Psoas muscle (tissue), 8 donors: Measurements from ENCODE around the gene ATP6V1G1. TPM values are rescaled to one million over a fixed set of nuclear protein-coding genes. Genes with fewer than 3 reads are reported as not detected.

Experiments used
- ATAC-seq, 4 donors: fragments of 200-7000 bp; cut with Tn5 transposase; one replicate each; pipeline ENCODE4 v1.9.1; 2020; ENCODE audit warnings: moderate library complexity in 3 of 4, mild to moderate bottlenecking in 2 of 4
- DNase-seq, 2 donors: peaks; one replicate each; pipeline ENCODE4 v3.0.0-alpha.2; 2020
- H3K27ac ChIP-seq: fragments of 200-600 bp; one replicate; pipeline ENCODE4 v1.8.0; 2022
- H3K27me3 ChIP-seq, 3 donors: fragments of 200-600 bp in 1 of 3; one replicate each; pipeline versions ENCODE4 v1.6.1 to v1.8.0; 2013 to 2022; ENCODE audit warnings: low read length in 2 of 3, mild to moderate bottlenecking in 2 of 3, moderate library complexity in 1 of 3; ENCODE audit not compliant: insufficient read depth in 3 of 3
- H3K36me3 ChIP-seq, 2 donors: fragments of 200-600 bp in 1 of 2; one replicate each; pipeline versions ENCODE4 v1.6.1 to v1.8.0; 2013 to 2022; ENCODE audit warnings: low read depth in 1 of 2, mild to moderate bottlenecking in 1 of 2, moderate library complexity in 1 of 2; ENCODE audit not compliant: insufficient read depth in 1 of 2
- H3K4me1 ChIP-seq: fragments of 200-600 bp; one replicate; pipeline ENCODE4 v1.8.0; 2022
- H3K4me3 ChIP-seq: fragments of 200-600 bp; one replicate; pipeline ENCODE4 v1.8.0; 2022; ENCODE audit warnings: mild to moderate bottlenecking
- H3K9me3 ChIP-seq: fragments of 200-600 bp; one replicate; pipeline ENCODE4 v1.8.0; 2022
- CTCF ChIP-seq: fragments of 200-600 bp; IDR thresholded peaks from one replicate; pipeline ENCODE4 v1.8.0; 2022; ENCODE audit warnings: antibody characterized with exemption
- WGBS, 3 donors: extraction: QIAGEN DNeasy Blood & Tissue Kit; methylation state at CpG; one replicate each; pipeline versions ENCODE4 v1.1.6 to v1.1.7; 2013; 5-methylcytosine and 5-hydroxymethylcytosine counted together
- intact Hi-C, 2 donors: fragments of 100-400 bp; cut with DNase I; formaldehyde crosslinking; loops; one replicate each; pipeline versions ENCODE4 v1.11.0 to v1.14.2; 2022
- polyA plus RNA-seq, 3 donors: library from polyadenylated mRNA; stranded (reverse); fragments of 200-250 nt; gene quantifications; one replicate each; pipeline ENCODE4 v1.2.3, GENCODE V29; 2013
- total RNA-seq, 4 donors: library from RNA; stranded (reverse); fragmentation: NEBNext Ultra II Directional in 2 of 4; extraction: Animal tissue kit (Norgen Biotek cat#: 25700) in 2 of 4; gene quantifications; one replicate each; pipeline versions ENCODE4 v1.2.1 to v1.2.4, GENCODE V29; 2021 to 2023
- donor health status: healthy with polysubstance abuse.
- donor health status: DM: no; HTN: no; CAD: no; lungs with moderate emphysema.
- donor health status: Bipolar disorder and iron deficiency.
- donor health status: healthy.
- donor health status: DM: yes; HTN: yes; CAD: no.
- donor health status: DM: no; HTN: no; CAD: no.
- donor health status: DM: no; HTN: no; CAD: no.
- donor health status: DM: yes; HTN: yes; CAD: no.

The ATP6V1G1 gene
- total and polyA plus RNA-seq, 7 donors = 60.9 to 132 (median 98.8) TPM

- H3K9me3 ChIP-seq = no peaks in the 10 kb centered on the region
- WGBS, 3 donors = 47 to 54% (median 52%) methylated on average over 5 of the region's 5 CpGs
- H3K36me3 ChIP-seq = no peaks in the 10 kb centered on the region
- no peak for TF ChIP-seq CTCF
- no peaks in the 10 kb centered on the region for H3K27me3 ChIP-seq
- intact Hi-C loops = loop anchor here in 1 of 2 donors (10.0 kb wide), 1 partner anchor 179 kb away; no protein-coding TSS in a partner anchor
- ATAC-seq = no peak
- no peak for DNase-seq
- H3K4me1 ChIP-seq = no peaks in the 10 kb centered on the region
- H3K27ac ChIP-seq = no peak overlapping the region
- no peak overlapping the region for H3K4me3 ChIP-seq
Observed at GRCh38 chr9:114583371-114584155, 4.0 kb upstream of the ATP6V1G1 start.

GRCh38 chr9:114588210-114588609 lies 641 bp downstream of the ATP6V1G1 start:
- Histone ChIP-seq H3K9me3 (no peaks in the 10 kb centered on the region), H3K4me3 (peak overlapping the region; percentile 91), H3K27ac (peak overlapping the region; percentile 90), H3K27me3 (no peaks in the 10 kb centered on the region), H3K4me1 (peaks cover 41% of the 10 kb centered on the region), H3K36me3 (peaks cover 5 to 10% of the 10 kb centered on the region in 2 donors)
- WGBS, 3 donors = 1 to 3% (median 1%) methylated on average over 12 of the region's 12 CpGs
- intact Hi-C loops = loop anchor here in 1 of 2 donors (10.0 kb wide), 1 partner anchor 183 kb away; no protein-coding TSS in a partner anchor
- DNase-seq = peak; percentile 31 to 57
- ATAC-seq = peak in 2 of 4 donors; percentile 2 to 14
- TF ChIP-seq CTCF = no peak

DNA sequence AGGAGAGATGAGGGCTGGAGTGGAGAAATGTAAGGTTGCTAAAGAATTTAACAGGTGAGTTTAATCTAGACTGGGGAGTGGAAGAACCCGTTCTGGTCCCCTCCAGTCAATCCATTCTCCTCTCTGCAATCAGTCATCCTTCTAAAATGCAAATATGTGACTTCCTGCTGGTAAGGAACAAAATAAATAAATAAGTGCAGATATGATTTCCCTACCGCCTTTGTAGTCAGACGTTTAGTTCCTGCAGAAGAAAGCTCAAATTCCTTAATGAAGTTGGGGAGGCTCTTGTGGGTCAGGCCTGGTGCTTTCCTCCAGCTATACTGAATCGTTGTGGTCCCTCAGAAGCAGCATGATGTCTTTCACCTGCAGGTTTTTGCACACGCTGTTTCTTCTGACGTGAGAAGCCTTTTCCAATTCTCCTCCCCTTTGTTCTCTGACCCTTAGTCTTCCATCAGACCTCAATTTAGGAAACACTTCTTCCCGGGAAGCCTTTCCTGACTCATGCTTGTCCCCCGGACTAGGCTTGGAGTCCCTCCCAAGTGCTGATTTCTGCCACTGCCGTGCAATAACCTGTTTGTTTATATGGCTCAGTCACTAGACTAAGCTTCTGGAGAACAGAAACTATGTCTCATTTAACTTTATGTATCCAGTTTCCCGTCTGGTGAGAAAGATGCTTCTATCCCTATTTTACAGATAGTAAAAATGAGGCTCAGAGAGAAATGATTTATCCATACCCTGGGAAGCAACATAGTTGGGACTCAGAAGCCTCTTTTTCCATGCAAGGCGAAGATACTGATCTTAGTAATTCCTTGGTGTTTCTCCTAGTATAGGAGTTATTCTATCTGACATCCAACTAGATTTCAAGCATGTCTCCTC lies 1.3 kb downstream of the ATP6V1G1 start:
- peak overlapping the region; percentile 91 for H3K4me3 ChIP-seq
- intact Hi-C loops = loop anchor here in 1 of 2 donors (10.0 kb wide), 1 partner anchor 184 kb away; no protein-coding TSS in a partner anchor
- H3K27ac ChIP-seq = peak overlapping the region; percentile 19
- DNase-seq = no peak
- H3K27me3 ChIP-seq = no peaks in the 10 kb centered on the region
- no peak for TF ChIP-seq CTCF
- 20 to 28% (median 24%) methylated on average over 11 of the region's 11 CpGs for WGBS, 3 donors
- H3K36me3 ChIP-seq = peaks cover 6 to 16% of the 10 kb centered on the region in 2 donors
- no peaks in the 10 kb centered on the region for H3K9me3 ChIP-seq
- ATAC-seq = no peak
- H3K4me1 ChIP-seq = peaks cover 44% of the 10 kb centered on the region

GRCh38 chr9:114590328-114590727 lies 2.8 kb downstream of the ATP6V1G1 start:
- no peak for ATAC-seq
- Histone ChIP-seq H3K9me3 (no peaks in the 10 kb centered on the region), H3K4me1 (peaks cover 44% of the 10 kb centered on the region), H3K27ac (peak overlapping the region; percentile 84), H3K27me3 (no peaks in the 10 kb centered on the region), H3K4me3 (peak overlapping the region; percentile 91), H3K36me3 (peaks cover 6 to 31% of the 10 kb centered on the region in 2 donors)
- TF ChIP-seq CTCF = no peak
- no peak for DNase-seq
- WGBS, 3 donors = 76 to 95% (median 86%) methylated on average over 6 of the region's 6 CpGs
- intact Hi-C loops = no loop called here
